Measurements from ENCODE around the gene HMBS. TPM values are rescaled to one million over a fixed set of nuclear protein-coding genes. Genes with fewer than 3 reads are reported as not detected.
A peak's percentile ranks its signal among the peaks of the same experiment; 100 is the strongest.
"Not testable (repeated sequence)": the region's sequence is repeated elsewhere in the genome, so short reads cannot be mapped to it uniquely, and the experiment has no call there.

Gene HMBS
- total RNA-seq, result 10 to 100 TPM in 3 of 4 donors, 1 to 10 TPM in 1; 8.7 to 31.1 (median 14.5) TPM

- no peaks in the 10 kb centered on the region for H3K9me3 ChIP-seq
- H3K36me3 ChIP-seq, result peaks cover 7 to 29% of the 10 kb centered on the region in 2 donors
- TF ChIP-seq POLR2A (IDR thresholded peaks at IDR 0.05), result peak; percentile 20 to 49
- TF ChIP-seq CTCF (IDR thresholded peaks at IDR 0.05 in 4 of 5, conservative IDR thresholded peaks at IDR 0.05 in 1 of 5), result no peak
- peaks cover 15 to 17% of the 10 kb centered on the region in 2 donors for H3K4me1 ChIP-seq
- peak within 1 kb of the TSS; percentile 88 to 98 (median 94) for H3K27ac ChIP-seq
- ATAC-seq, result peak; percentile 98
- in situ Hi-C loops (cut with MboI; ENCODE audit: low sequenced_read_pairs in 4 of 4), result no loop called here
- intact Hi-C loops (cut with DNase I; ENCODE audit: low total_unique reads), result loop anchor here (1.0 kb wide), 3 partner anchors 18 to 36 kb away; partner anchors contain the start of genes C2CD2L, HINFP and VPS11
- H3K27me3 ChIP-seq, result no peaks in the 10 kb centered on the region
- peak; percentile 87 to 92 for DNase-seq
- peak within 1 kb of the TSS; percentile 77 to 99 (median 80) for H3K4me3 ChIP-seq
Measured at GRCh38 chr11:119084663-119085436, at the start of gene HMBS. TSS of gene HMBS (plus strand) at chr11:119084881. CDS start at chr11:119085034, 153 bp downstream.

GRCh38 chr11:119038884-119039283, 45.8 kb upstream of the HMBS start:
- Histone ChIP-seq H3K4me1 (no peaks in the 10 kb centered on the region), H3K36me3 (no peaks in the 10 kb centered on the region), H3K27me3 (no peaks in the 10 kb centered on the region), H3K9me3 (no peaks in the 10 kb centered on the region), H3K27ac (no peak overlapping the region), H3K4me3 (no peak overlapping the region)
- intact Hi-C loops (cut with DNase I; ENCODE audit: low total_unique reads) (no loop called here), in situ Hi-C loops (cut with MboI; ENCODE audit: low sequenced_read_pairs in 4 of 4) (no loop called here)
- ATAC-seq (no peak), DNase-seq (no peak)
- no peak for TF ChIP-seq POLR2A (IDR thresholded peaks at IDR 0.05)
- no peak for TF ChIP-seq CTCF (IDR thresholded peaks at IDR 0.05 in 4 of 5, conservative IDR thresholded peaks at IDR 0.05 in 1 of 5)

- H3K4me1 ChIP-seq; H3K9me3 ChIP-seq; DNase-seq; in situ Hi-C loops (cut with MboI; ENCODE audit: low sequenced_read_pairs in 4 of 4); H3K4me3 ChIP-seq; H3K27me3 ChIP-seq; H3K27ac ChIP-seq; intact Hi-C loops (cut with DNase I; ENCODE audit: low total_unique reads); H3K36me3 ChIP-seq; ATAC-seq: not testable (repeated sequence)
Measured at GRCh38 chr11:119039471-119039870, 45.2 kb upstream of the HMBS start.

GRCh38 chr11:119041821-119042514, 42.7 kb upstream of the HMBS start:
- no peak overlapping the region for H3K27ac ChIP-seq
- H3K27me3 ChIP-seq, result no peaks in the 10 kb centered on the region
- no peaks in the 10 kb centered on the region for H3K9me3 ChIP-seq
- H3K4me1 ChIP-seq, result no peaks in the 10 kb centered on the region
- peaks cover 0 to 20% of the 10 kb centered on the region in 2 donors for H3K36me3 ChIP-seq
- intact Hi-C loops (cut with DNase I; ENCODE audit: low total_unique reads), result no loop called here
- no peak for DNase-seq
- no peak overlapping the region for H3K4me3 ChIP-seq
- TF ChIP-seq CTCF (IDR thresholded peaks at IDR 0.05 in 4 of 5, conservative IDR thresholded peaks at IDR 0.05 in 1 of 5) (no peak), POLR2A (IDR thresholded peaks at IDR 0.05) (no peak)
- in situ Hi-C loops (cut with MboI; ENCODE audit: low sequenced_read_pairs in 4 of 4), result no loop called here
- ATAC-seq, result no peak

GRCh38 chr11:119042927-119043326, 41.8 kb upstream of the HMBS start:
- Histone ChIP-seq H3K4me3 (no peak overlapping the region), H3K9me3 (no peaks in the 10 kb centered on the region), H3K36me3 (peaks cover 0 to 29% of the 10 kb centered on the region in 2 donors), H3K4me1 (no peaks in the 10 kb centered on the region), H3K27ac (no peak overlapping the region), H3K27me3 (no peaks in the 10 kb centered on the region)
- in situ Hi-C loops (cut with MboI; ENCODE audit: low sequenced_read_pairs in 4 of 4), result no loop called here
- DNase-seq (no peak), ATAC-seq (no peak)
- intact Hi-C loops (cut with DNase I; ENCODE audit: low total_unique reads), result no loop called here
- TF ChIP-seq POLR2A (IDR thresholded peaks at IDR 0.05), result no peak
- no peak for TF ChIP-seq CTCF (IDR thresholded peaks at IDR 0.05 in 4 of 5, conservative IDR thresholded peaks at IDR 0.05 in 1 of 5)

Data from gastrocnemius medialis (tissue), 4 donors.